ENCODE results near the gene LEAP2.

LEAP2 gene

DNA sequence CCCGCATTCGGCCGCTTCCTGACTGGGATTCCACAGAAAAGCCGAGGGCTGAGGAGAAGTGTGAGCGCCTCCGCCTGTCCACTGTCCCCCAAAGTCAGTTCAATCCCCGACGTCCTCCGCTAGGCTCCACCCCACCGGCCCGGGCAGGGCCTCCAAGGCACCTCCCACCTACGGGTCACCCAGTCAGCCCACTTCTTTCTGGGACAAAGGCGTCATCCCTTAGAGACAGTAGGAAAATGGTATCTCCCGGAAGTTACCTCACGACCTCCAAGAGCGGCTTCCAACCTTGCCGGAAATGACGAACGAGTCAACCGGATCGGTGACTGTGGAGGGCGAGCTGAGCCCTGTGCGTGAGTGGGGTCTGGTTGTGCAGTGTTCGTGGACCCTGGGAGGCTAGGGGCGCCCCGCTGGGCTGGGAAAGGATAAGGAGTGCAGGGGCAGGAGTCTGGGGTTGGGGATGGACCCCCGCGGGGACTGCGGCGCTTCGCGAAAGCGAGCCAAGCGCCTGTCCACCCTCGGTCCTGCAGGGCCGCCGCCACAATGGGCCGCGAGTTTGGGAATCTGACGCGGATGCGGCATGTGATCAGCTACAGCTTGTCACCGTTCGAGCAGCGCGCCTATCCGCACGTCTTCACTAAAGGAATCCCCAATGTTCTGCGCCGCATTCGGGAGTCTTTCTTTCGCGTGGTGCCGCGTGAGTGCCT lies 7.0 kb upstream of the LEAP2 start, which contains the start of the genes GDF9 and UQCRQ (continued):
- TF ChIP-seq, protein P1, sequence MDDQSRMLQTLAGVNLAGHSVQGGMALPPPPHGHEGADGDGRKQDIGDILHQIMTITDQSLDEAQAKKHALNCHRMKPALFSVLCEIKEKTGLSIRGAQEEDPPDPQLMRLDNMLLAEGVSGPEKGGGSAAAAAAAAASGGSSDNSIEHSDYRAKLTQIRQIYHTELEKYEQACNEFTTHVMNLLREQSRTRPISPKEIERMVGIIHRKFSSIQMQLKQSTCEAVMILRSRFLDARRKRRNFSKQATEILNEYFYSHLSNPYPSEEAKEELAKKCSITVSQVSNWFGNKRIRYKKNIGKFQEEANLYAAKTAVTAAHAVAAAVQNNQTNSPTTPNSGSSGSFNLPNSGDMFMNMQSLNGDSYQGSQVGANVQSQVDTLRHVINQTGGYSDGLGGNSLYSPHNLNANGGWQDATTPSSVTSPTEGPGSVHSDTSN (CRISPR knock-in tag; IDR thresholded peaks at IDR 0.05) = peak; percentile 8; the same call in 1 of the 2 replicates
- TF ChIP-seq ZBTB21 (tag by site-specific recombination; IDR thresholded peaks at IDR 0.05) = peak; percentile 99
- TF ChIP-seq ZNF146 (tag by site-specific recombination; IDR thresholded peaks at IDR 0.05) = no peak
- peak; percentile 100 for TF ChIP-seq ZBTB8A (tag by site-specific recombination; IDR thresholded peaks at IDR 0.05)
- no peak for TF ChIP-seq ZNF112 (tag by site-specific recombination; IDR thresholded peaks at IDR 0.05)
- TF ChIP-seq, protein P2, sequence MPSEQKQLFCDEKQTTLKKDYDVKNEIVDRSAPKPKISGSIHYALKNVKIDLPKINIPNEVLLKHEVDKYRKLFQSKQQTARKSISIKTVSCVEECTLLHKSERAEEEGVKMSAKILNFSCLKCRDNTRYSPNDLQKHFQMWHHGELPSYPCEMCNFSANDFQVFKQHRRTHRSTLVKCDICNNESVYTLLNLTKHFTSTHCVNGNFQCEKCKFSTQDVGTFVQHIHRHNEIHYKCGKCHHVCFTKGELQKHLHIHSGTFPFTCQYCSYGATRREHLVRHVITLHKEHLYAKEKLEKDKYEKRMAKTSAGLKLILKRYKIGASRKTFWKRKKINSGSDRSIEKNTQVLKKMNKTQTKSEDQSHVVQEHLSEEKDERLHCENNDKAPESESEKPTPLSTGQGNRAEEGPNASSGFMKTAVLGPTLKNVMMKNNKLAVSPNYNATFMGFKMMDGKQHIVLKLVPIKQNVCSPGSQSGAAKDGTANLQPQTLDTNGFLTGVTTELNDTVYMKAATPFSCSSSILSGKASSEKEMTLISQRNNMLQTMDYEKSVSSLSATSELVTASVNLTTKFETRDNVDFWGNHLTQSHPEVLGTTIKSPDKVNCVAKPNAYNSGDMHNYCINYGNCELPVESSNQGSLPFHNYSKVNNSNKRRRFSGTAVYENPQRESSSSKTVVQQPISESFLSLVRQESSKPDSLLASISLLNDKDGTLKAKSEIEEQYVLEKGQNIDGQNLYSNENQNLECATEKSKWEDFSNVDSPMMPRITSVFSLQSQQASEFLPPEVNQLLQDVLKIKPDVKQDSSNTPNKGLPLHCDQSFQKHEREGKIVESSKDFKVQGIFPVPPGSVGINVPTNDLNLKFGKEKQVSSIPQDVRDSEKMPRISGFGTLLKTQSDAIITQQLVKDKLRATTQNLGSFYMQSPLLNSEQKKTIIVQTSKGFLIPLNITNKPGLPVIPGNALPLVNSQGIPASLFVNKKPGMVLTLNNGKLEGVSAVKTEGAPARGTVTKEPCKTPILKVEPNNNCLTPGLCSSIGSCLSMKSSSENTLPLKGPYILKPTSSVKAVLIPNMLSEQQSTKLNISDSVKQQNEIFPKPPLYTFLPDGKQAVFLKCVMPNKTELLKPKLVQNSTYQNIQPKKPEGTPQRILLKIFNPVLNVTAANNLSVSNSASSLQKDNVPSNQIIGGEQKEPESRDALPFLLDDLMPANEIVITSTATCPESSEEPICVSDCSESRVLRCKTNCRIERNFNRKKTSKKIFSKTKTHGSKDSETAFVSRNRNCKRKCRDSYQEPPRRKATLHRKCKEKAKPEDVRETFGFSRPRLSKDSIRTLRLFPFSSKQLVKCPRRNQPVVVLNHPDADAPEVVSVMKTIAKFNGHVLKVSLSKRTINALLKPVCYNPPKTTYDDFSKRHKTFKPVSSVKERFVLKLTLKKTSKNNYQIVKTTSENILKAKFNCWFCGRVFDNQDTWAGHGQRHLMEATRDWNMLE (tag by site-specific recombination; conservative IDR thresholded peaks at IDR 0.05; ENCODE audit: low read depth) = peak; percentile 90
- no peak for TF ChIP-seq ZNF292 (tag by site-specific recombination; IDR thresholded peaks at IDR 0.05; ENCODE audit: borderline replicate concordance, low read depth)
- TF ChIP-seq ZNF596 (tag by site-specific recombination; IDR thresholded peaks at IDR 0.05) = no peak
- no peak for TF ChIP-seq ZNF510 (tag by site-specific recombination; IDR thresholded peaks at IDR 0.05; ENCODE audit: insufficient replicate concordance)
- no peak for TF ChIP-seq ZNF664 (tag by site-specific recombination; IDR thresholded peaks at IDR 0.05)
- TF ChIP-seq ZNF48 (tag by site-specific recombination; IDR thresholded peaks at IDR 0.05) = no peak
- 0 out of 2 replicates have a peak, but pooled peaks have one; percentile 21 for TF ChIP-seq ZBTB7A (tag by site-specific recombination; IDR thresholded peaks at IDR 0.05; ENCODE audit: low read depth)
- TF ChIP-seq, protein P3, sequence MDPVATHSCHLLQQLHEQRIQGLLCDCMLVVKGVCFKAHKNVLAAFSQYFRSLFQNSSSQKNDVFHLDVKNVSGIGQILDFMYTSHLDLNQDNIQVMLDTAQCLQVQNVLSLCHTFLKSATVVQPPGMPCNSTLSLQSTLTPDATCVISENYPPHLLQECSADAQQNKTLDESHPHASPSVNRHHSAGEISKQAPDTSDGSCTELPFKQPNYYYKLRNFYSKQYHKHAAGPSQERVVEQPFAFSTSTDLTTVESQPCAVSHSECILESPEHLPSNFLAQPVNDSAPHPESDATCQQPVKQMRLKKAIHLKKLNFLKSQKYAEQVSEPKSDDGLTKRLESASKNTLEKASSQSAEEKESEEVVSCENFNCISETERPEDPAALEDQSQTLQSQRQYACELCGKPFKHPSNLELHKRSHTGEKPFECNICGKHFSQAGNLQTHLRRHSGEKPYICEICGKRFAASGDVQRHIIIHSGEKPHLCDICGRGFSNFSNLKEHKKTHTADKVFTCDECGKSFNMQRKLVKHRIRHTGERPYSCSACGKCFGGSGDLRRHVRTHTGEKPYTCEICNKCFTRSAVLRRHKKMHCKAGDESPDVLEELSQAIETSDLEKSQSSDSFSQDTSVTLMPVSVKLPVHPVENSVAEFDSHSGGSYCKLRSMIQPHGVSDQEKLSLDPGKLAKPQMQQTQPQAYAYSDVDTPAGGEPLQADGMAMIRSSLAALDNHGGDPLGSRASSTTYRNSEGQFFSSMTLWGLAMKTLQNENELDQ (tag by site-specific recombination; IDR thresholded peaks at IDR 0.05; ENCODE audit: low read depth) = no peak
- TF ChIP-seq, protein P4, sequence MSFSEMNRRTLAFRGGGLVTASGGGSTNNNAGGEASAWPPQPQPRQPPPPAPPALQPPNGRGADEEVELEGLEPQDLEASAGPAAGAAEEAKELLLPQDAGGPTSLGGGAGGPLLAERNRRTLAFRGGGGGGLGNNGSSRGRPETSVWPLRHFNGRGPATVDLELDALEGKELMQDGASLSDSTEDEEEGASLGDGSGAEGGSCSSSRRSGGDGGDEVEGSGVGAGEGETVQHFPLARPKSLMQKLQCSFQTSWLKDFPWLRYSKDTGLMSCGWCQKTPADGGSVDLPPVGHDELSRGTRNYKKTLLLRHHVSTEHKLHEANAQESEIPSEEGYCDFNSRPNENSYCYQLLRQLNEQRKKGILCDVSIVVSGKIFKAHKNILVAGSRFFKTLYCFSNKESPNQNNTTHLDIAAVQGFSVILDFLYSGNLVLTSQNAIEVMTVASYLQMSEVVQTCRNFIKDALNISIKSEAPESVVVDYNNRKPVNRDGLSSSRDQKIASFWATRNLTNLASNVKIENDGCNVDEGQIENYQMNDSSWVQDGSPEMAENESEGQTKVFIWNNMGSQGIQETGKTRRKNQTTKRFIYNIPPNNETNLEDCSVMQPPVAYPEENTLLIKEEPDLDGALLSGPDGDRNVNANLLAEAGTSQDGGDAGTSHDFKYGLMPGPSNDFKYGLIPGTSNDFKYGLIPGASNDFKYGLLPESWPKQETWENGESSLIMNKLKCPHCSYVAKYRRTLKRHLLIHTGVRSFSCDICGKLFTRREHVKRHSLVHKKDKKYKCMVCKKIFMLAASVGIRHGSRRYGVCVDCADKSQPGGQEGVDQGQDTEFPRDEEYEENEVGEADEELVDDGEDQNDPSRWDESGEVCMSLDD (tag by site-specific recombination; IDR thresholded peaks at IDR 0.05) = peak; percentile 67
- no peak for TF ChIP-seq ZNF23 (tag by site-specific recombination; IDR thresholded peaks at IDR 0.05; ENCODE audit: borderline replicate concordance)
- TF ChIP-seq, protein P5, sequence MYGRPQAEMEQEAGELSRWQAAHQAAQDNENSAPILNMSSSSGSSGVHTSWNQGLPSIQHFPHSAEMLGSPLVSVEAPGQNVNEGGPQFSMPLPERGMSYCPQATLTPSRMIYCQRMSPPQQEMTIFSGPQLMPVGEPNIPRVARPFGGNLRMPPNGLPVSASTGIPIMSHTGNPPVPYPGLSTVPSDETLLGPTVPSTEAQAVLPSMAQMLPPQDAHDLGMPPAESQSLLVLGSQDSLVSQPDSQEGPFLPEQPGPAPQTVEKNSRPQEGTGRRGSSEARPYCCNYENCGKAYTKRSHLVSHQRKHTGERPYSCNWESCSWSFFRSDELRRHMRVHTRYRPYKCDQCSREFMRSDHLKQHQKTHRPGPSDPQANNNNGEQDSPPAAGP (tag by site-specific recombination; IDR thresholded peaks at IDR 0.05) = 0 out of 2 replicates have a peak, but pooled peaks have one; percentile 43
- TF ChIP-seq ZNF623 (tag by site-specific recombination; IDR thresholded peaks at IDR 0.05) = no peak
- TF ChIP-seq ZNF571 (tag by site-specific recombination; IDR thresholded peaks at IDR 0.05) = no peak
- TF ChIP-seq, protein P6, sequence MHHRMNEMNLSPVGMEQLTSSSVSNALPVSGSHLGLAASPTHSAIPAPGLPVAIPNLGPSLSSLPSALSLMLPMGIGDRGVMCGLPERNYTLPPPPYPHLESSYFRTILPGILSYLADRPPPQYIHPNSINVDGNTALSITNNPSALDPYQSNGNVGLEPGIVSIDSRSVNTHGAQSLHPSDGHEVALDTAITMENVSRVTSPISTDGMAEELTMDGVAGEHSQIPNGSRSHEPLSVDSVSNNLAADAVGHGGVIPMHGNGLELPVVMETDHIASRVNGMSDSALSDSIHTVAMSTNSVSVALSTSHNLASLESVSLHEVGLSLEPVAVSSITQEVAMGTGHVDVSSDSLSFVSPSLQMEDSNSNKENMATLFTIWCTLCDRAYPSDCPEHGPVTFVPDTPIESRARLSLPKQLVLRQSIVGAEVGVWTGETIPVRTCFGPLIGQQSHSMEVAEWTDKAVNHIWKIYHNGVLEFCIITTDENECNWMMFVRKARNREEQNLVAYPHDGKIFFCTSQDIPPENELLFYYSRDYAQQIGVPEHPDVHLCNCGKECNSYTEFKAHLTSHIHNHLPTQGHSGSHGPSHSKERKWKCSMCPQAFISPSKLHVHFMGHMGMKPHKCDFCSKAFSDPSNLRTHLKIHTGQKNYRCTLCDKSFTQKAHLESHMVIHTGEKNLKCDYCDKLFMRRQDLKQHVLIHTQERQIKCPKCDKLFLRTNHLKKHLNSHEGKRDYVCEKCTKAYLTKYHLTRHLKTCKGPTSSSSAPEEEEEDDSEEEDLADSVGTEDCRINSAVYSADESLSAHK (tag by site-specific recombination; IDR thresholded peaks at IDR 0.05) = no peak
- TF ChIP-seq ZNF654 (tag by site-specific recombination; IDR thresholded peaks at IDR 0.05; ENCODE audit: low read depth) = 0 out of 2 replicates have a peak, but pooled peaks have one; percentile 3
- peak; percentile 98 for TF ChIP-seq GLIS1 (tag by site-specific recombination; IDR thresholded peaks at IDR 0.05)
- TF ChIP-seq ZNF214 (tag by site-specific recombination; IDR thresholded peaks at IDR 0.05; ENCODE audit: borderline replicate concordance) = no peak
- TF ChIP-seq ZNF248 (tag by site-specific recombination; IDR thresholded peaks at IDR 0.05) = no peak
- TF ChIP-seq BCL11A (tag by site-specific recombination; IDR thresholded peaks at IDR 0.05; ENCODE audit: low read depth) = peak; percentile 55; the same call in 1 of the 2 replicates
